Lower lobe of right lung (tissue), 2 donors: Measurements from ENCODE around the gene FKBP11. TPM values are rescaled to one million over a fixed set of nuclear protein-coding genes. Genes with fewer than 3 reads are reported as not detected.
"Not testable (repeated sequence)": the region's sequence is repeated elsewhere in the genome, so short reads cannot be mapped to it uniquely, and the experiment has no call there.

Experiments used
- ATAC-seq, 2 donors: fragments of 200-7000 bp; cut with Tn5 transposase; one replicate each; pipeline ENCODE4 v1.9.1; 2020 to 2022; ENCODE audit warnings: mild to moderate bottlenecking in 2 of 2, moderate library complexity in 2 of 2
- DNase-seq: peaks from one replicate; pipeline ENCODE4 v3.0.0-alpha.2; 2020
- H3K27ac ChIP-seq: fragments of 200-600 bp; one replicate; pipeline ENCODE4 v1.8.0; 2022
- H3K27me3 ChIP-seq: fragments of 200-600 bp; one replicate; pipeline ENCODE4 v1.8.0; 2022; ENCODE audit warnings: low read depth
- H3K36me3 ChIP-seq: fragments of 200-600 bp; one replicate; pipeline ENCODE4 v1.8.0; 2022; ENCODE audit warnings: mild to moderate bottlenecking
- H3K4me1 ChIP-seq: fragments of 200-600 bp; one replicate; pipeline ENCODE4 v1.8.0; 2022
- H3K4me3 ChIP-seq: fragments of 200-600 bp; one replicate; pipeline ENCODE4 v1.8.0; 2022; ENCODE audit warnings: mild to moderate bottlenecking
- H3K9me3 ChIP-seq: fragments of 200-600 bp; one replicate; pipeline ENCODE4 v1.8.0; 2022
- intact Hi-C: fragments of 100-400 bp; cut with DNase I; formaldehyde crosslinking; loops from one replicate; pipeline ENCODE4 v1.11.0; 2022
- total RNA-seq: library from RNA; stranded (reverse); fragmentation: NEBNext Ultra II Directional; extraction: Animal tissue kit (Norgen Biotek cat#: 25700); gene quantifications from one replicate; pipeline ENCODE4 v1.2.1, GENCODE V29; 2021
- TF ChIP-seq, protein P1 (sequence below): fragments of 200-600 bp; IDR thresholded peaks from one replicate; pipeline ENCODE4 v1.8.0; 2022; ENCODE audit warnings: antibody characterized with exemption, mild to moderate bottlenecking
- donor health status: DM: no; HTN: yes; CAD: no; lungs with severe emphysema.

FKBP11 gene
- total RNA-seq, 1 donor from 2014 or later, result 24.9 TPM

DNA sequence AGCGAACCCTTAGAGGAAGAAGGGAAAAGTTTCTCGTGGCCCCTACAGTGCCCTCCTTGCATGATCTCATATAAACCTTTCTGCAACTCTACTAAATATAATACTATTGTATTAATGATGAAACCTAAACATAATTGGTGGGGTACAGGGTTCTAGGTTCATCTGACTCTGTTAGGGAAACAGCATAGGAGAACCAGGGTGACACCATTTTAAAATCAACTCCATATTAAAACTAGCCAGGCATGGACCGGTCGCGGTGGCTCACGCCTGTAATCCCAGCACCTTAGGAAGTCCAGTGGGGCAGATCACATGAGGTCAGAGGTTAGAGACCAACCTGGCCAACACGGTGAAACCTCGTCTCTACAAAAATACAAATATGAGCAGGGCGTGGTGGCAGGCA is 44.6 kb downstream of the FKBP11 start:
- H3K9me3 ChIP-seq, result no peaks in the 10 kb centered on the region
- H3K4me3 ChIP-seq, result no peak overlapping the region
- H3K27me3 ChIP-seq, result peaks cover 3% of the 10 kb centered on the region
- H3K4me1 ChIP-seq, result peaks cover 22% of the 10 kb centered on the region
- no peaks in the 10 kb centered on the region for H3K36me3 ChIP-seq
- DNase-seq (no peak), ATAC-seq (no peak)
- intact Hi-C loops, result no loop called here
- no peak overlapping the region for H3K27ac ChIP-seq
- TF ChIP-seq, protein P1, sequence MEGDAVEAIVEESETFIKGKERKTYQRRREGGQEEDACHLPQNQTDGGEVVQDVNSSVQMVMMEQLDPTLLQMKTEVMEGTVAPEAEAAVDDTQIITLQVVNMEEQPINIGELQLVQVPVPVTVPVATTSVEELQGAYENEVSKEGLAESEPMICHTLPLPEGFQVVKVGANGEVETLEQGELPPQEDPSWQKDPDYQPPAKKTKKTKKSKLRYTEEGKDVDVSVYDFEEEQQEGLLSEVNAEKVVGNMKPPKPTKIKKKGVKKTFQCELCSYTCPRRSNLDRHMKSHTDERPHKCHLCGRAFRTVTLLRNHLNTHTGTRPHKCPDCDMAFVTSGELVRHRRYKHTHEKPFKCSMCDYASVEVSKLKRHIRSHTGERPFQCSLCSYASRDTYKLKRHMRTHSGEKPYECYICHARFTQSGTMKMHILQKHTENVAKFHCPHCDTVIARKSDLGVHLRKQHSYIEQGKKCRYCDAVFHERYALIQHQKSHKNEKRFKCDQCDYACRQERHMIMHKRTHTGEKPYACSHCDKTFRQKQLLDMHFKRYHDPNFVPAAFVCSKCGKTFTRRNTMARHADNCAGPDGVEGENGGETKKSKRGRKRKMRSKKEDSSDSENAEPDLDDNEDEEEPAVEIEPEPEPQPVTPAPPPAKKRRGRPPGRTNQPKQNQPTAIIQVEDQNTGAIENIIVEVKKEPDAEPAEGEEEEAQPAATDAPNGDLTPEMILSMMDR, result no peak

DNA sequence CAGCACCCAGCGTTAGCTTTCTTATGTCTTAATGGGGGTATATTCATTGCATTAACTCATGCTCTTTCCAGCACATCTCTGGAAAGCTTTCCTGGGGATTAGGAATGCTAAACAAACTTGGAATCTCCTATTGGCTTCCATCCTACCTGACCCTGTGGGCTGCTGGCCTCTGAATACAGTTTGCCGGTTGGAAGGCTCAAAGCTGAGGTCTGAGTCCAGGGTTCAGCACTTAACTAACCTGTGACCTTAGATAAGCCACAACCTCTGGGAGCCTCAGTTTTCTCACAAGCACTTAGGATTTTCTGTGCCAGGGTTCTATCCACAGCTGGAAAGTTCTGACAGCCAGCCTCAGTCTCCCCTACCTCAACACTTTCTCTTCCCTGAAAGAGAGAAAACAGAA is 46.7 kb downstream of the FKBP11 start:
- Histone ChIP-seq H3K4me1 (peaks cover 22% of the 10 kb centered on the region), H3K27me3 (peaks cover 3% of the 10 kb centered on the region), H3K36me3 (no peaks in the 10 kb centered on the region), H3K9me3 (no peaks in the 10 kb centered on the region), H3K4me3 (no peak overlapping the region), H3K27ac (no peak overlapping the region)
- intact Hi-C loops, result no loop called here
- ATAC-seq (no peak), DNase-seq (no peak)
- TF ChIP-seq, protein P1, result no peak

DNA sequence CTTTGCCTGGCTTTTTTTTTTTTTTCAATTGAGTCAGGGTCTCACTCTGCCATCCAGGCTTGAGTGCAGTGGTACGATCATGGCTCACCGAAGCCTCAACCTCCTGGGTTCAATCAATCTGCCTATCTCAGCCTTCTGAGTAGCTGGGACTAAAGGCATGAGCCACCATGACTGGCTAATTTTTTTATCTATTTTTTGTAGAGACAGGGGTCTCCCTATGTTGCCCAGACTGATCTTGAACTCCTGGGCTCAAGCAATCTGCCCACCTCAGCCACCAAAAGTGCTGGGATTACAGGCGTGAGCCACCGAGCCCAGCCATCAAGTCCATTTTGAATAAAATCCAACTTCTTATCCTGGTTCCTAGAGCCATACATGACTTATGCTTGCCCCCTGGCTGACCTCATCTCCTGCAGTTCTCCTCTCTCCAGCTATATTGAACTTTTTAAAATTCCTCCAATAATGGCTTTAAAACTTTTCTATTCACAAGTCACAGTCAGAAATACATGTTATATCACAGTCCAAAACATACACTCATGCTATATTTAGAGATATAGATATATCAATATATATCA is 49.3 kb downstream of the FKBP11 start:
- no peak overlapping the region for H3K4me3 ChIP-seq
- no peaks in the 10 kb centered on the region for H3K36me3 ChIP-seq
- H3K27ac ChIP-seq, result no peak overlapping the region
- intact Hi-C loops, result no loop called here
- H3K4me1 ChIP-seq, result no peaks in the 10 kb centered on the region
- TF ChIP-seq, protein P1, result no peak
- ATAC-seq (no peak), DNase-seq (no peak)
- peaks cover under 1% of the 10 kb centered on the region for H3K27me3 ChIP-seq
- H3K9me3 ChIP-seq, result no peaks in the 10 kb centered on the region

DNA sequence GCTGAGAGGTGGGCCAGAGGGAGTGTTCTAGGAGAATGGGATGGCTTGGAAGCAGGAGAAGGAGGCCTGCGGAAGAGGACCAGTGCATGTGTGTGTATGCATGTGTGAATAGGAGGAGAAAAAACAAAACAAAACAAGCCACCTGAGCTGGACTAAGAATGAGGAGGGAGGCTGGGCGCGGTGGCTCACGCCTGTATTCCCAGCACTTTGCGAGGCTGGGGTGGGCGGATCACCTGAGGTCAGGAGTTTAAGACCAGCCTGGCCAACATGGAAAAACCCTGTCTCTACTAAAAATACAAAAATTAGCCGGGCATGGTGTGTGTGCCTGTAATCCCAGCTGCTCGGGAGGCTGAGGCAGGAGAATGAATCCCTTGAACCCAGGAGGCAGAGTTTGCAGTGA is 51.8 kb downstream of the FKBP11 start:
- not testable (repeated sequence) for H3K4me1 ChIP-seq, H3K27ac ChIP-seq

DNA sequence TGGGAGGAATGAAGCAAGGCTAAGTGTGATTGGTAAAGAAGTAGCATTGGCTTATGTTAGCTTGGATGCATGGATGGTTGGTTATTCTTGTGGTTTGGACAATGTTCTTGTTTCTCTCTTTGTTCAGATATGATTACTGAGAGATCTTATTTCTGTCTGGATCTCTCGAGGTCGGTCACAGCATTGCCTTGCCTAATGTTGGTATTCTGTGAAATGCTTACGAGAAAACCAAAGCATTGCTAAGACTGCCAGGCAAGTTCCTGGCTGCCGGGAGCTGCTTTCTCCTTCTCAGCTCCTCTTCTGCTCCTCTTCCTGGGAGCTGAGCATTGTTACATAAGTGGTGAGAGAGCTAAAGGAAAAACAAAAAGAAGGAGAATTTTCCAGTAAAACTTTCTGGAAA is 52.2 kb downstream of the FKBP11 start:
- intact Hi-C loops, result no loop called here
- H3K4me3 ChIP-seq, result no peak overlapping the region
- DNase-seq (no peak), ATAC-seq (no peak)
- TF ChIP-seq, protein P1, result no peak
- no peak overlapping the region for H3K27ac ChIP-seq
- no peaks in the 10 kb centered on the region for H3K4me1 ChIP-seq
- no peaks in the 10 kb centered on the region for H3K9me3 ChIP-seq
- no peaks in the 10 kb centered on the region for H3K36me3 ChIP-seq
- H3K27me3 ChIP-seq, result no peaks in the 10 kb centered on the region

More for the DNA sequence above, 51.8 kb downstream of the FKBP11 start:
- H3K27me3 ChIP-seq, H3K4me3 ChIP-seq, H3K9me3 ChIP-seq, H3K36me3 ChIP-seq, DNase-seq, intact Hi-C loops, ATAC-seq: not testable (repeated sequence)

Other genes starting within 250 kb of the FKBP11 start
- gene KANSL2, start 243.3 kb downstream of the FKBP11 start, total RNA-seq, result 38.3 TPM
- gene CCNT1, start 208.8 kb downstream of the FKBP11 start, total RNA-seq, result 34.1 TPM
- gene ADCY6, start 136.4 kb downstream of the FKBP11 start, total RNA-seq, result 42.7 TPM
- gene CACNB3, start 107.0 kb downstream of the FKBP11 start, total RNA-seq, result 23.5 TPM
- gene DDX23, start 73.3 kb downstream of the FKBP11 start, total RNA-seq, result 76.8 TPM
- gene RND1, start 59.6 kb downstream of the FKBP11 start, total RNA-seq, result 5.9 TPM
- 155 TPM for gene ARF3, start 32.0 kb upstream of the FKBP11 start, total RNA-seq
- gene WNT10B, start 46.2 kb upstream of the FKBP11 start, total RNA-seq, result 0.77 TPM
- gene WNT1, start 52.8 kb upstream of the FKBP11 start, total RNA-seq, result not detected
- gene DDN, start 73.9 kb upstream of the FKBP11 start, total RNA-seq, result not detected
- gene PRKAG1, start 93.3 kb upstream of the FKBP11 start, total RNA-seq, result 49.2 TPM
- gene KMT2D, start 135.3 kb upstream of the FKBP11 start, total RNA-seq, result 114 TPM
- gene RHEBL1, start 144.5 kb upstream of the FKBP11 start, total RNA-seq, result 1.5 TPM
- gene DHH, start 169.3 kb upstream of the FKBP11 start, total RNA-seq, result 1.5 TPM
- gene LMBR1L, start 185.4 kb upstream of the FKBP11 start, total RNA-seq, result 61.7 TPM
- 575 TPM for gene TUBA1B, start 205.9 kb upstream of the FKBP11 start, total RNA-seq